ENCODE results near the gene ZYG11B.
"Not testable (repeated sequence)": the region's sequence is repeated elsewhere in the genome, so short reads cannot be mapped to it uniquely, and the experiment has no call there.

The ZYG11B gene

DNA sequence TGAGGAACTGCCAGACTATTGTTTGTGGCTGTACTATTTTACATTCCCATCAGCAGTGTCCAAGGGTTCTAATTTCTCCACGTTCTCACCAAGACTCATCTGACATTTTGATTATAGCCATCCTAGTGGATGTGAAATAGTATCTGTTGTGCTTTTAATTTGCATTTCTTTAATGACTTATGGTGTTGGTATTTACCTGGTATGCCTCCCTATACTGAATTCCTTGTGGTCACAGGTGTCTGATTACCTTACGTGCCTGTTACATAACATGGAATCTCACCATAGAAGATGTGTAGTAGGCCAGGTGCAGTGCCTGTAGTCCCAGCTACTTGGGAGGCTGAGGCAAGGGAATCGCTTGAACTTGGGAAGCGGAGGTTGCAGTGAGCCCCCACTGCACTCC lies 129.8 kb downstream of the ZYG11B start:
- DNase-seq, result no peak

DNA sequence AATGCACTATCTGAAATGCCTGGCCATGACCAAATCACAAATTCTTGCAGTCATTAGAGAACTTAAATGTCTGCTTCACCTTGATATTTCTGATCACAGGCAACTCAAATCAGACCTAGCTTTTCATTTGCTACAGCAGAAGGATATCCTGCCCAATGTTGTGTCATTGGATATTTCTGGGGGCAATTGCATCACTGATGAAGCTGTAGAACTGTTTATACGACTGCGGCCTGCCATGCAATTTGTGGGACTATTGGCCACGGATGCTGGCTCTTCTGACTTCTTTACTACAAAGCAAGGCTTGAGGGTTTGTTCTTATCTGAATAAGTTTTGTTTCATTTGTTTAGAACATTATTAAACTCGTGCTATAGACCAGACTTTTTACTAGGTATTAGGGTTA lies 131.2 kb downstream of the ZYG11B start:
- DNase-seq, result no peak

DNA sequence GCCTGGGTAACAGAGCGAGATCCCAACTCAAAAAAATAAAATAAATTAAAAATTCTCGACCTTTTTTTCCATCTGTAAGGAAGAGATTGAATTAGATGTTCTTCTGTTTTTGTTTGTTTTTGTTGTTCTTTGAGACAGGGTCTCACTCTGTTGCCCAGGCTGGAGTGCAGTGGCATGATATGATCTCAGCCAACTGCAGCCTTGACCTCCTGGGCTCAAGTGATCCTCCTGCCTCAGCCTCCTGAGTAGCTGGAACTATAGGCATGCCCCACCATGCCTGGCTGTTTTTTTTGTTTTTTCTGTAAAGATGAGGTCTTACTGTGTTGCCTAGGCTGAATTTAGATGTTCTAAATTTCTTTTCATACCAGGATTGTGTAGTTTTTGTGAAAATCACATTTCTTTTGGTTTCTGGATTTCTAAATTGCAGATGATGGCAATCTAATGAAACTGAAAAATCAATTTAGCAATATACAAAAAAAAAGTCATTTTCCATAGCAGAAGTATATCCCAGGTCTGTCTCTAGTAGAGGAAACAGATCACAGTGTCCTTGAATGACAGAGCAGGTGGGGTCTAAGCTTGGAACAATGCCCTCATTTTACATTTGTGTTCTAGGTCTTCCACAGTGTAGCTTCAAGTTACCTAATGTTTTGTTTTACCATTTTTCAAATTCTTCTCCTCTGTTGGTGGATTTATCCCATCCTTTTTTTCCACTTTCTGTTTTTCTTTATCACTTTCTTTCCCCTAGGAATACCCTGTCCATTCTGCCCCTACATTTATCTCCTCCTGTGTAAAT lies 136.6 kb downstream of the ZYG11B start:
- no peak for DNase-seq

DNA sequence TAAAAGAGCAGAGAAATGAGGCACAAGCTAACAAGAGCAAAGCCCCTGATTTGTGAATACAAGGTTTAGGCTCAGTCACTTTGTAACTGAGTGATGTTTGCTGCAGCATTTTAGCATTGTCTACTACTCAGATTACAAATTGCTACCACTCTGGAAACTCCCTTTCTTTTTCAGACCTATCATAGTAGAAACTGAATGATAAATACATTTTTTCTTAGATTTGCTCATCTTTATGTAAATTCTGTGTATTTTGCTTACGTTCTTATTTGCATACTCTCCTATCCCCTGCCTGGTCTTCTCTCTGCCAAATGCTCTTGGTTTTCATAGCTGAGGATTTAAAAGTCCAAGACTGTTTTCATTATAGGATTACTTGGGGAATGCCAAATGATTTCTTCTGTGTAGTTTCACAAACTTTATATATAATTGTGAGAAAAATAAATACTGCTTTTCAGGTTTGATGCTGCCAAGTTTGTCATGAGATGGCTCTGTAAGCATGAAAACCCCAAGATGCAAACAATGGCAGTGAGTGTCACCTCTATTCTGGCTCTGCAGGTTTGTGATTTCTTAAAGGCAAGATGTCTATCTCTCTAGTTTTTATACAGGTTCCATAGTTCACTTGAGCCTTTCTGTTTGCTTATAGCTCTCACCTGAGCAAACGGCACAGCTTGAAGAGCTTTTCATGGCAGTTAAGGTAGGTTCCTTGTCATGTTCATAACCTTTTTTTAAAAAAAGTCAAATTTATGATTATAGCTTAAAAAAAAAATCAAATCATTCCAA lies 141.0 kb downstream of the ZYG11B start:
- DNase-seq, result no peak

DNA sequence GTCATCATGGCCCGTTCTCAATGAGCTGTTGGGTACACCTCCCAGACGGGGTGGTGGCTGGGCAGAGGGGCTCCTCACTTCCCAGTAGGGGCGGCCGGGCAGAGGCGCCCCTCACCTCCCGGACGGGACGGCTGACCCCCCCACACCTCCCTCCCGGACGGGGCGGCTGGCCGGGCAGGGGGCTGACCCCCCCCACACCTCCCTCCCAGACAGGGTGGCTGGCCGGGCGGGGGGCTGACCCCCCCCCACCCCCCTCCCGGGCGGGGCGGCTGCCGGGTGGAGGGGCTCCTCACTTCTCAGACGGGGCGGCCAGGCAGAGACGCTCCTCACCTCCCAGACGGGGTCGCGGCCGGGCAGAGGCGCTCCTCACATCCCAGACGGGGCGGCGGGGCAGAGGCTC lies 143.5 kb downstream of the ZYG11B start:
- DNase-seq, result not testable (repeated sequence)

DNA sequence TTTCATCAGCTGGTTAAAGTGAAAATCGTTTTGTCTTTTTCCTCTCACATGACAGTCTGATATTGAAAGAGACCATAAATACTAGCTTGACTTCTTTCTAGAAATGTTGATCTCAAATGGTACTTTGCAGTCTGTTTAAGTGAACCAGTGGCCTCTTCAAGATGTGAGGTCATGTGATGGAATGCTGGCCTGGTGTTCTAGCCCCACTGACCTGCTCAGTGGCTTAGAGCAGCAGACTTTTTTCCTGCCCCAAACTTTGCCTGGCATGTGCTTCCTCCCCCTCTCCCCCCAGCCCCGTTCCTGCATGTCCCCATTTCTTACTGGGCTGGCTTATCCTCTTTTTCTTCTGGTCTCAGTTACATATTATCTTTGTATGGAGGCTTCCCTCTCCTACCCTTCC lies 150.6 kb downstream of the ZYG11B start:
- no peak for DNase-seq

Measured in central memory CD4-positive, alpha-beta T cell (primary cell).